Activated CD4-positive, alpha-beta T cell treated with anti-CD3 and anti-CD28 coated beads, Interleukin-2, amount 50 U/mL, for 24 hours (primary cell): ENCODE measurements around the gene PARD3.
"Not testable (repeated sequence)": the region's sequence is repeated elsewhere in the genome, so short reads cannot be mapped to it uniquely, and the experiment has no call there.

ENCODE experiments used
- DNase-seq, 2 donors: peaks; one replicate each; pipeline ENCODE4 v3.0.0-alpha.2; 2020; ENCODE audit warnings: low read depth in 1 of 2, low spot score in 1 of 2

Gene PARD3

DNA sequence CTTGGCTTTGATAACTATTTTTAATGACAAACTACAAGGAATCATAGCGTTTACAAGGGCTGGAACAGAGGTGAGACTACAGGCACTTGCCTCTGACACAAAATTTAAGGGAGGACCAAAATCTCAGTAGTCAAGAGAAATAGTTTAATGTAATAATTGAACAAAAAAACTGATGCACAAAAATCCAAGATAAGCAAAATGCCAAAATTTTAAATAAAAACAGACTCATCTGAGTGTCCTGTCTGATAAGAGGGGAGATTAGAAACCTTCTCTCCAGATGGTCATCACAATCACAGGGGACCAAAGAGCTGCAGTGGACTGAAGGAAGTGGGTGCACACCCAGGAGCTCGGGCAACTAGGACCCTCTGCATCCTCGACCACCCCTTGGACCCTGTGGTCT lies 70.5 kb downstream of the PARD3 start:
- DNase-seq, result no peak

DNA sequence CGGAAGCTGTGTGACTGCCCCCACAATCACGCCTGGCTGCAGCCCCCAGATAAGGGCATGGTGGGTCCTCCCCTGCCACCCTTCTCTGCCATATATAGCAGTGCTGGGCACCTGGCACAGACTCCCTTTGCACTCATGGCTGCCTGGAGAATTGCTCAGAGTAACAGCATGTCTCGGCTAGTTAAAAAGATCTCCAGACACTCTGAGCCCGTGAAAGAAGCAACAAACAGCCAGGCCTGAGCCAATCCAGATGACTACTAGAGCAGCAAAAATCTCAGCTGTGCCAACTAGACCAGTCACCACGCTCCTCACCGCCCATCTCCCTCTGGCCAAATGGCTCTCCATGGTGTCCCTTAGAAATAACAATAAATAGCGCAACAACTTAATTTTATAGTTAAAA lies 71.3 kb downstream of the PARD3 start:
- no peak for DNase-seq

DNA sequence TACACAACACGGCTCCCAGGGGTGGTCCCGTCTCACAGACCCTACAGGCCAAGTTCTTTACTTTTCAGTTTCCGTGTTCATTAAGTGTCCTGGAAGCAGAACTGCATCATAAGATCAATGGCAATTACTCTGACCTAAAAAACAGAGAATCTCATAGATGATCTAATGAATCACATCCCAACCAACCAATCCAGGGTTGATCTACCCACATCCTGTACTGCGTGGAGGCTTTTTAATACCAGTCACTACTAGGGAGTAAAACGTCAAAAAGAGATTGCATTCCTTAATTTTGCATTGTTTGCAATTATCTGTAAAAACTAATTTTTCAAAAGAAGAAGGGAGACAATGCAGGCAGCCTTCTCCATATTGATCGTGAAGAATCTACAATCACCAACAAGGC lies 72.6 kb downstream of the PARD3 start:
- DNase-seq, result no peak

DNA sequence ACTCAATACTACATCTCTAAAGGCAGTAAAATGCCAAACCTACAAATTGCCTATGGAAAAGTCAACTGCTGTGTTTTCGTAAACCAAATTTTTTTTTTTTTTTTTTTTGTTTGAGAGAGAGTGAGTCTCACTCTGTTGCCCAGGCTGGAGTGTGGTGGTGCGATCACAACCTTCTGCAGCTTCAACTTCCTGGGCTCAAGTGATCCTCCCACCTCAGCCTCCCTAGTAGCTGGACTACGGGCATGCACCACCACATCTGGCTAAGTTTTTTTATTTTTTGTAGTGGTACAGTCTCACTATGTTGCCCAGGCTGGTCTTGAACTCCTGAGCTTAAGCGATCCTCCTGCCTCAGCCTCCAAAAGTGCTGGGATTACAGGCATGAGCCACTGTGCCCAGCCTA lies 74.0 kb downstream of the PARD3 start:
- DNase-seq, result not testable (repeated sequence)

DNA sequence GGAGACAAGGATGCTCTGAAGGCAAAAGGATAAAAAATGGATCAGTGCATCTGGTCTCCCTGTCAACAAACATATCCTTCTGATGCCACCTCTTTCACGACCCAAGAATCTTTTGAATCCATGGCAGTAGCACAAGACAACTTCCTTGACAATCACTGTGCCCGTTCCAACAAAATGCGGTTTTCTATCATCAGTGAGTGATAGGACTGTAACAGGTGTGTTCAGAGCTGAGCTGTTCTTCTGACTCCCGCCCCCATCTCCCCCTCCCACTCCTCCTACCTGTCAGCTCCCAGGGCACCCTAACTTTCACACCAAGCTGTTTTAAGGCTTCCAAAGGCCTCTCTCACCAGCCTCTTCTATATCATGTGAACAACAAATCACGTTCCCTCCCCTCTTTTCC lies 74.8 kb downstream of the PARD3 start:
- DNase-seq, result no peak

DNA sequence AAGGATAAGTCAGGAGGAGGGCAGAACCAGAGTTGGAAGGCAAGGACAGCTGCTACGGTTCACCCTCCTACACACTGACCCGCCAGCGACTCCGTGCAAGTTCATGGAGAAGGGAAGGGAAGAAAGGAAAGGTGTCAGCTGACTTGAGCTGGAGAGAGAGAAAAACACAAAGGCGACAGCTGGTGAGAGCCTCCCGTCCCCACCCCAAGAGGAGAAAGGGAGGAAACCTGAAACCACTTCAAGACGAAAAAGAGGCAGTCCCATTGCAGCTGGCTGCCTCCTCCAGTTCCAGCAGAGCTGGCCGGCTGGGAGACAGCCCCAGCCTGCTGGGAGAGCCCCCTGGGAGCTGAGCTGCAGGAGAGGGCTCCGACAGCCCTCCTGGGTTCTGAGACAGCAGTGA lies 75.2 kb downstream of the PARD3 start:
- no peak for DNase-seq

DNA sequence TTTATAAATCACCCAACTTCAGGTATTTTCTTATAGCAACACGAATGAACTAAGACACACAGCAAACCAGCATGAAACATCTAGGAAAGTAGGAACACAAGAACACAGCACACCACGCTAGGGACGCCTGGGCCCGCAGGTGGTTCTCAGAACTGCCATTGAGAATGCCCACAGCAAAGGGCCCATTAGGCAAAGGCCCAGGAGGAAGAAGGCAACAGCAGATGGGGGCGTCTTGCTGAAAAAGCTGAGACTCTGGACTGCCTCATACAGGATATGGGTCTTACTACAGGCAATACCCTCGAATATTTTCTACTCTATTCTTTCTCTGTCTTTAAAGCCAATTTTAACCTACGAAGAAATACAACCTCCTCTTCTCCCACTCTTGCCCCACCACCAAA lies 77.3 kb downstream of the PARD3 start:
- DNase-seq, result no peak

DNA sequence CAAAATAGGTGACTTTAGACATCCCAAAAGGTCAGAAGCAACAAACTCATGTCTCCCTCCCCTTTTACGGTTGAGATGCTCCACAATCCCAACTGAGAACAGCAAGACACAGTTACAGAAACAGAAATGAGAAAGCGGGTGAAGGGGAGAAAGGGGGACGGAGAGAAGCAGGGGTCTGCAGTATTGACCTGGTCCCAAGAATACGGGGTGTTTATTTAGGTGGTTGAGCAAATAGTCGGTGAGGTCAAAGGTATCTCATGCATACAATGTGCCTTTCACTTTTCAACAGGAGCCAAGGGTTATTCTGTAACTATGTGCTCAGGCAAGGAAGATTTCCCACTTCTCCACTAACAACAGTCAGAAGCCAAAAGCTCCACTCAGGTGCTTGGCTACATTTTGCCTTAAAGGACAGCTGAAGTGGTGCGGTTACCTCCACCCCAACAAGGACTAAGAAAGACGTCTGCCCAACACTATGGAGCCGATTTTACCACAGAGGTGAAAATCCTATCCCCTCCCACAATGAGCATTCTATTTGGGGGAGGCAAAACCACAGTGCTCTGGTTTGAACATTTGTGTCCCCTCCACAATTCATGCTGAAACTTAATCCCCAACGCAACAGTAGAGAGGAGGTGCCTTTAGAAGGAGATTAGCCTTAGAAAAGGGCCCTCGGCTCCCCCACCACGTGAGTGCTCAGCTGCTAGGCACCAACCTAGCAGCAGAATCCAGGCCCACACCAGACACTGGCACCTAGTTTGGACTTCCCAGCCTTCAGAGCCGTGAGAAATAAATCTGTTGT lies 77.9 kb downstream of the PARD3 start:
- DNase-seq, result no peak

DNA sequence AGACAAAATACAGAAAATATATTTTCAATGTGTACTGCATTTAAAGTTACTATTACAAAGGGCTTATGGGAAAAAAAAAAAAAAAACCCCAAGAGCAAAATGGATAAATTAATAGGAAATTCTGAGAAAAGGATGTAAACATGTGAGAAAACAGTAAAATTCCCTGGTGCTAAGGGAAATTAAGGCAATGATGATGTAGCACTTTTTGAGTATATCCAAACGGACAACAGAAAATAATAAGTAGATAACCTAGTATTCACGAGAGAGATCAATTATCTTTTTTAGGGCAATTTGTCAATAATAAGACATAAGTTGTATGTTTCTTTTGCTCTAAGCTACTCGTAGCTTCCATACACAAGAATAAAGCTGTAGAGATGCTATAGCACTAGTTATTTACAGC lies 80.2 kb downstream of the PARD3 start:
- no peak for DNase-seq

DNA sequence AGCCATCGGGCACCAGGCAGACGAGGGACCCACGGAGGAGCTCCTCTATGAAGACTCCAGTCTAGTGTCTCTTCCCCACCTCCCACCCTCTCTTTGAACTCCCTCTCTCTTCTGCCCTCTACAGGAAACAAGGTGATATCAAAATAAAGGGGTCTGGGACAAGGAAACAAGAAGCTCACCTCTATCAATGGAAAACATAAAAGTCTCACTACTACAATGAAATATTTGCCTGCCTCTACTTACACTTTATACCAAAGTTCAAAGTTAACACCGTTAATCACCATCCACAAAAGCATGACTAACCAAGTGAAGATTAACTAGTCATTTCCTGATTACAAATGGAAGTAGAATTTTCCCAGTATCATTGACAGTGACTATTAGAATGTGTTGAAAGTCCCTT lies 82.2 kb downstream of the PARD3 start:
- no peak for DNase-seq

DNA sequence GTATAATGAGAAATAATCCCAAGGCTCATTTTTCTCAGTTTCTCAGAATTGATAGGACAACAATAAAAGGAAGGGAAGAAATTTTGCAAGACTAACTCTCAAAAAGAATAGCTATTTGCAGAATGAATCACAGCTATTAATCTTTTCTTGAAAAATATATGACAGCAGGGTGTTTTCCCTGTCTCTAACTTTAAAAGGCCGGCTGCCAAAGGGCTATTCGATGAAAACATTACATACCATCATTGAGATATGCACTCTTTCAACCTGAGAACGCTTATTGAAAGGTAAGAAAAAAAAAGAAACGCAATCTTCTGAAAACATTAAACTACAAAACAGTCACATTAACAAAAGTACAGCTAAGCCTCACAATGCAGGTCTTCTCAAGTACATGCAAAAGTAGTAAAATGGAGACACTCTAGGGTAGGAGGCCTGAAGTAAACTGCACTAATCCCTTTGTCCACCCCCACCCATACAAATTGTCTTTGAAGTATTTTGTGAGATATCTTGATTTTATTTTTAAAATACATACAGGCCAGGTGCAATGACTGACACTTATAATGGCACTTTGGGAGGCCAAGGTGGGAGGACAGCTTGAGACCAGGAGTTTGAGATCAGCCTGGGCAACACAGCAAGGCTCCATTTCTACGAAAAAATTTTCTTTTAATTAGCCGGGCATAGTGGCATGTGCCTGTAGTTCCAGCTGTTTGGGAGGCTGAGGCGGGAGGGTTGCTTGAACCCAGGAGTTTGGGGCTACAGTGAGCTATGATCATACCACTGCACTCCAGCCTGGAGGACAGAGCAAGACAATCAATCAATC lies 83.0 kb downstream of the PARD3 start:
- DNase-seq, result no peak

DNA sequence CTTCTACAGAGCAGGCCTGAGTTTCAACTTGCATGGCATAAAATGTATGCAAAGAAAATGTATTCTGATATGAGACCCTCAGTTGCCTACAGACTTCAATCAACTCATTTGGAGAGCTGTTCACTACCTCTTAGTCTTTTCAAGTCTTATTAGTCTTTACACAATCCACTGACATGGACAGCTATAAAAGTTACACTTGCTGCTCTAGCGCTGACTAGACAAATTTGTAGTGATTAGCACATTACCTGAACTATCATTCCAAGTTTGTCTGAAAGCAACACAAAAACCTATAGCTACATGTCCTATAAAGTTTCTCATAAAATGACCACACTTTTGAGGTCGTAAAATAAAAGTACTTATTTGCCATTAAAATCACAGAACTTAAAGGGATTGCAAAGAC lies 83.9 kb downstream of the PARD3 start:
- DNase-seq, result no peak

DNA sequence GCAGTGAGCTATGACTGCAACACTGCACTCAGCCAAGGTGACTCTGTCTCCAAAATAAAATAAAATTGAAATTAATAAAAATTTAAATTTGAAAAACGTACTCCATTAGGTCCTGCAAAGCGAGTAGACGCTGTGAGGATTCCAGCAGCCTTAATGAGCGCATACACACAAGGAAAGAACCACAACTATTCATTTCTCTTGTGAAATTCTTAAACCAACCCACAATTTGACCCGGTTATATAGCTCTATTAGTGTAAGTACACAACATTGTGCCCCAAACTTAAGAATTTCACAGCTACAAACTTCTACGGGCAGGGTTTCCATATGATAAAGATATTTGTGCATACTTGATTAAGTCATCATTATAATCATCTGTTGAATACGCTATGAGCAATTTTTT lies 84.4 kb downstream of the PARD3 start:
- DNase-seq, result no peak

DNA sequence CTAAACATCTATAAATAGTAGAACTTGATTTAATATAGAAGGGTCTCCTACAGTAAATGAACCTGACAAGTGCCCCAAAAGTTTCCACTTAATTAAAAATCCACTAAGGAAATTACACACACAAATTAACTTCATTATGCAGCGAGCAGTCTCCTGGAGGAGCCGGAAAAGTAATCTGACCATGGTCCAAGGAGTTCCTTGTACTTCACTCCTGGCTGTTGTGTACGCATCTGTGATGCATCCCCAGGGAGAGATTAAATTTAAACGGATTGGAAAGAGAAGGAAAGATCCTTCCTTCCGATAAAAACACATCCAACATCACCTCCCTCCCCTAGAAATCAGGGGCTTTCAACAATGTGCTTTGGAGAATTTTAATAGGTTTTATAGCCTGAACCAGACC lies 85.5 kb downstream of the PARD3 start:
- DNase-seq, result no peak

DNA sequence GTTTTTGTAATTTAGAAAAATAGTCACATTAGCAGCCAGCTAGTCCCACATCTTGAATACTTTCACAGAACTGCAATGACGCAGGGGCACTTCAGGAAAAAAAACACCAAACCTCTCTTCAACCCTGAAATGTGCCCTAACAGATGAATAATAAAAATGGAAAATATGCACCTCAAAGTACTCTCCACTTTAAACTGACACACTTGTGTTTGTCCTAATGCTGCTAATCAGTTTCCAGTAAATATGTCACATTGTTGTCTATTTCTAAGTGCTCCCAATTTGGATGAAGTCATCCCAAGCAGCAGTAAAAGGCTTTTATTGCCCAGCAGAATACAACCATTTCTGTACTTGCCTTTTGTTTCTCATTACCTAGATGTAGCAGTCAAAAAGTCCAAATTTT lies 86.7 kb downstream of the PARD3 start:
- no peak for DNase-seq

DNA sequence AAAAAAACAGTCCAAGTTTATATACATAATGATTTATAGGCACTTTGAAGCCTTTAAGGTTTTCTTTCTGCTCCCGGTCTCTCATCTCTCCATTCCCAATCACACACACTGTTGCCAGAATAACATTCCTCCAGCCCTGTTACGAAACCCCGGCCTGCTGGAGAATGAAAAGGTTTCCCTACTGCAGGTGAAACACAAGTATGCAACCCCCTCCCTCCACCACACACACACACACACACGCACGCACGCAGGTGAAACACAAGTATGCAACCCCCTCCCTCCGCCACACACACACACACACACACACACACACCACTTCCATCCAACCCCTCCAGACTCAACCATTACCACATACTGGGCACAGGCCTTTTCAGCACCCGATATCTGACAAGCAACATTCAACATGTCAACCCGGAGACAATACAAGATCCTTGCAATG lies 87.5 kb downstream of the PARD3 start:
- DNase-seq, result no peak

DNA sequence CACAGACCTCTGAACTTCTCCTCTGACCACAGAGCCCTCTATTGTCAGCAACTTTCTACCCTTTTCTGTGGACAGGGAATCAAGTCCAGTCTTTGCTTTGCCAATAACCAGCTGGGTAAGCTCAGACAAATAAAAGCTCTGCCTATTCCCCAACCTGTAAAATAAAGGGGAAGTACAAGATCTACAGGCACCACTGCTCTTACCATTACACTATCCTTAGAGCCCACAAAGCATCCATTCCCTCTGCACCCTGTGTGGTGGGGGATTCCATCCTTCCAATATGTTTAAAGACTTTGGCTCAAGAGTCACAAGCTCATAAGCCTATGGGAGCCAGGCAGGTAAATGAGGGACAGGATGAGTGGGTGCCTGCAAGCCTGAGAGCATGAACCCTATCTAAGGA lies 88.2 kb downstream of the PARD3 start:
- DNase-seq, result no peak

DNA sequence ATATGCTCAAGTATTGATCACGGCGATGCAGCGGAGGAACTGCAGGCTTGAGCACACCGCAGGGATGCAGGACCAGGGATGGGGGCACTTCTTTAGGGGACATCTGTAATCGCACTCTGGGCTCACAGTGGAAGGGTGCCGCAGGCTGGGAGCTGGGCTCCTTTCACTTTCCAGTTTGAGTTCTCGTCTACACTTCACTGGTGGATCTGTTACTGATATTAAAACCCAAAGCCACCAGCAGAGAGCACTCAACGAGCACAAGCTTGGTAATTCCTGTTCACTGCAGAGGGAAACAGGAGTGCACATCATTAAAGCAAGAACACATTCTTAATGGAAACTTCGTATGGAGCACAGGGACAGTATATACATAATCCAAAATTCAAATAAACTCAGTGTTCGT lies 91.3 kb downstream of the PARD3 start:
- no peak for DNase-seq

DNA sequence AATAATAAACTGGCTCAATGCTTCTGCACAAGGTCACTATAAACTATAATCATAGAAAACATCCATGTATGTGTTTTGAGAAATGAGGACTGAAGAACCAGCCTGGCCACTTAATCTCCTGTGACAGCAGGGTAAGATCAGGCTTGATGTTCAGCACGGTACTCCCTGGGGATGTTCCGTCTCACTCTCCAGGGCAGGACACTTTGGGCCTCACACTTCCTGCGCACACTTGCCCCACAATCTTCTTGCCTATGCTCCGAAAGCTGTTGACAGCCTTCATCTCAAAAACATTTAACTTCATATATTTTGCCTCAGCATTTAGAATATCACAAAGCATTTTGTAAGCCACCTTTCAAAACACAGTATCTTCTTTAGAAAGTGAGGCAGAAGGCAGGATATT lies 92.7 kb downstream of the PARD3 start:
- DNase-seq, result no peak

DNA sequence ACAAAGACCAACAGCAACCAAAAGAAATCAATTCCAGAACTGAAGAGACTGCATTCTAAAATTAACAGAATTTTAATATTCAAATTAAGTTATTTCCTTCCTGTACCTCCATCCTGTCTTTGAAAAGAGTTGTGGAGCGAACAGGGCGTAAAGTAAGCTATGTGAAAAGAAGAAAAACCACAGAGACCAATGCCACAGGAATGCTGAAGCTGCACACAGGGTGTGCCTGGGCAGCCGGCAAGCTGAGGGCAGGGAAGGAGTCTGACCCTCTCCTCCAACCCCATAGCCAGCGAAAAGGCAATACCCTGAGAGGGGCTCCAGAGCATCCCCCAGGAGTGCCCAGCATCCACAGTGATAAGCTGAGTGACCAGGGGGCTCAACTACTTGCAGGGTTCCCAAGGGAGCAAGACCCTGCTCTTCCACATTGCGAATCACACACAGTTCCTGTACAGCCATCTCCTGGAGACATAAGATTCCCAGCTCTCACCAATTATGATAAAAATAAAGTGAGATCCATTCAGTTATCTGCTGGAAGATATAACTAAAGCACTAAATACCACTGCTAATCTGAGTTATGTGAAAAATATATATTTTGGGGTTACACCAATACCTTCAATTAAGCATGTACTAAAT lies 93.8 kb downstream of the PARD3 start:
- DNase-seq, result no peak

DNA sequence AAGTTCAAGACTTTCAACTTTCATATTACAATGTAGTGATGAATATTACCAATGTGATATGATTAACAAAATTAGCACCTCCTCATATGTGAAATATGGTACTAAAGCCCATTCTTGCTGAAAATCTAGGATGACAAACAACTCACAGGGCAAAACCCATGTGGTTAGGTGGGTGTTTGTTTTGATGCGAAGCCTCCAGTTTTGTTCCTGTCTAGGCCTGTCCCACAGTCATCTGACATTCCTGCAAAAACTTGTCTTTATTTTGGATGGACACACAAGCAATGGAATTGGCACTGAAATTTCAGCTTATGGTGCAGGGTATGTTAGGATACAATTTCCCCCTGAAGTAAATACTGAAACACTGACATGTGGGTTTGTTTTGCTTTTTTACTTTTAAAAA lies 95.3 kb downstream of the PARD3 start:
- no peak for DNase-seq

DNA sequence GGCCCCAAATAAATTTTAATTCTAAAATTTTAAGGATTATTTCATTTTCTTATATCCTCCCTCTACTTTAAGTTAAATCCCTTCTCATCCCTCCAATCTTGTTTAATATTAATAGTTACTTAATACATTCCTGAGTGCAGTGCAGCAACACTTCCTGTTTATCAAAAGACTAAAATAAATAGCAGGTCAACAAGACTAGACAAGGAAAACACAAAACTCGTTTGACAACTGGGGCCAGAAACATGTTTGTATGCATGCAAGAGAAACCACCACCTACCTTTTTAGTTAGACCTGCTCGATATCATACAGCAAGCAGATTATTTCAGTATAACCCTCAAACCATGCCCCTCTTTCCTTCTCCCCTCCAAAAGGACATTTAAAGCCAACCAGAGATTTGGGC lies 95.8 kb downstream of the PARD3 start:
- DNase-seq, result no peak
